Activated naive CD4-positive, alpha-beta T cell treated with anti-CD3 and anti-CD28 coated beads, Interleukin-2, amount 50 U/mL, for 72 hours (primary cell): ENCODE data around the gene ADARB2. TPM values are rescaled to one million over a fixed set of nuclear protein-coding genes. Genes with fewer than 3 reads are reported as not detected.
"Not testable (repeated sequence)": the region's sequence is repeated elsewhere in the genome, so short reads cannot be mapped to it uniquely, and the experiment has no call there.

Experiments used
- ATAC-seq, 2 donors: fragments of 150-1000 bp; cut with Tn5 transposase; 2 replicates each; pipeline ENCODE4 v1.10.0; 2021; ENCODE audit warnings: mild to moderate bottlenecking in 2 of 2, moderate library complexity in 2 of 2
- DNase-seq, 2 donors: peaks; one replicate each; pipeline ENCODE4 v3.0.0; 2021 to 2022; ENCODE audit warnings: low spot score in 2 of 2
- H3K27ac Mint-ChIP-seq, 2 donors: one replicate each; pipeline ENCODE4 v1.8.0; 2022; ENCODE audit warnings: mild to moderate bottlenecking in 2 of 2, mixed read lengths in 2 of 2
- H3K36me3 Mint-ChIP-seq, 2 donors: one replicate each; pipeline ENCODE4 v1.8.0; 2022; ENCODE audit warnings: mixed read lengths in 2 of 2
- H3K9me3 Mint-ChIP-seq, 2 donors: one replicate each; pipeline ENCODE4 v1.8.0; 2022; ENCODE audit warnings: mixed read lengths in 2 of 2
- total RNA-seq, 2 donors: library from RNA; stranded (reverse); gene quantifications; one replicate each; pipeline ENCODE4 v1.2.3, GENCODE V29; 2022

ADARB2 gene
- total RNA-seq, 2 donors from 2014 or later = 0.27 TPM; not detected in 1

GRCh38 chr10:1406132-1406966, 331.0 kb downstream of the ADARB2 start:
- DNase-seq = no peak
- Mint-ChIP-seq H3K9me3 (no peaks in the 10 kb centered on the region), H3K36me3 (no peaks in the 10 kb centered on the region), H3K27ac (no peak overlapping the region)
- ATAC-seq = no peak

GRCh38 chr10:1404323-1405260, 332.7 kb downstream of the ADARB2 start:
- Mint-ChIP-seq H3K9me3 (no peaks in the 10 kb centered on the region), H3K27ac (no peak overlapping the region), H3K36me3 (no peaks in the 10 kb centered on the region)
- DNase-seq (no peak), ATAC-seq (no peak)

- Mint-ChIP-seq H3K36me3 (no peaks in the 10 kb centered on the region), H3K27ac (peak overlapping the region in 1 of 2 donors; percentile 65), H3K9me3 (no peaks in the 10 kb centered on the region)
- no peak for DNase-seq
- no peak for ATAC-seq
Observed at GRCh38 chr10:1403508-1404322, 333.6 kb downstream of the ADARB2 start.

GRCh38 chr10:1402816-1403507, 334.4 kb downstream of the ADARB2 start:
- no peak for DNase-seq
- H3K27ac Mint-ChIP-seq = peak overlapping the region in 1 of 2 donors; percentile 14
- ATAC-seq = no peak
- H3K9me3 Mint-ChIP-seq = no peaks in the 10 kb centered on the region
- no peaks in the 10 kb centered on the region for H3K36me3 Mint-ChIP-seq

- ATAC-seq (no peak), DNase-seq (no peak)
- Mint-ChIP-seq H3K9me3 (no peaks in the 10 kb centered on the region), H3K27ac (no peak overlapping the region), H3K36me3 (no peaks in the 10 kb centered on the region)
Observed at GRCh38 chr10:1402016-1402770, 335.1 kb downstream of the ADARB2 start.

GRCh38 chr10:1401071-1401965, 336.0 kb downstream of the ADARB2 start:
- DNase-seq (no peak), ATAC-seq (no peak)
- H3K27ac Mint-ChIP-seq = no peak overlapping the region
- H3K9me3 Mint-ChIP-seq = no peaks in the 10 kb centered on the region
- H3K36me3 Mint-ChIP-seq = no peaks in the 10 kb centered on the region

- no peak overlapping the region for H3K27ac Mint-ChIP-seq
- ATAC-seq (no peak), DNase-seq (no peak)
- H3K36me3 Mint-ChIP-seq = no peaks in the 10 kb centered on the region
- H3K9me3 Mint-ChIP-seq = no peaks in the 10 kb centered on the region
Observed at GRCh38 chr10:1400101-1401070, 336.9 kb downstream of the ADARB2 start.

GRCh38 chr10:1399431-1400100, 337.8 kb downstream of the ADARB2 start:
- DNase-seq (no peak), ATAC-seq (no peak)
- no peaks in the 10 kb centered on the region for H3K36me3 Mint-ChIP-seq
- no peaks in the 10 kb centered on the region for H3K9me3 Mint-ChIP-seq
- no peak overlapping the region for H3K27ac Mint-ChIP-seq

- Mint-ChIP-seq H3K9me3 (no peaks in the 10 kb centered on the region), H3K27ac (no peak overlapping the region), H3K36me3 (no peaks in the 10 kb centered on the region)
- DNase-seq (no peak), ATAC-seq (no peak)
Observed at GRCh38 chr10:1398626-1399410, 338.5 kb downstream of the ADARB2 start.

- H3K9me3 Mint-ChIP-seq, H3K36me3 Mint-ChIP-seq, H3K27ac Mint-ChIP-seq, ATAC-seq, DNase-seq: not testable (repeated sequence)
Observed at GRCh38 chr10:1398116-1398515, 339.2 kb downstream of the ADARB2 start.

GRCh38 chr10:1396297-1396635, 341.1 kb downstream of the ADARB2 start:
- ATAC-seq (no peak), DNase-seq (no peak)
- H3K9me3 Mint-ChIP-seq = no peaks in the 10 kb centered on the region
- H3K36me3 Mint-ChIP-seq = no peaks in the 10 kb centered on the region
- H3K27ac Mint-ChIP-seq = no peak overlapping the region

GRCh38 chr10:1395481-1396296, 341.6 kb downstream of the ADARB2 start:
- Mint-ChIP-seq H3K9me3 (no peaks in the 10 kb centered on the region), H3K36me3 (no peaks in the 10 kb centered on the region), H3K27ac (no peak overlapping the region)
- DNase-seq = no peak
- ATAC-seq = no peak
